BLaER1 (cell line): ENCODE data around the gene SETD3.

Source experiments
- H3K27ac ChIP-seq: shearing (Covaris generic); formaldehyde crosslinking; 2 replicates; pipeline ENCODE4 v1.8.1; 2022
- H3K27me3 ChIP-seq: shearing (Covaris generic); formaldehyde crosslinking; 2 replicates; pipeline ENCODE4 v1.8.1; 2022
- H3K36me3 ChIP-seq: shearing (Covaris generic); formaldehyde crosslinking; 2 replicates; pipeline ENCODE4 v1.8.1; 2022
- H3K4me1 ChIP-seq: shearing (Covaris generic); formaldehyde crosslinking; 2 replicates; pipeline ENCODE4 v1.8.1; 2022
- H3K4me2 ChIP-seq: shearing (Covaris generic); formaldehyde crosslinking; 2 replicates; pipeline ENCODE4 v1.8.1; 2022
- H3K4me3 ChIP-seq: shearing (Covaris generic); formaldehyde crosslinking; 2 replicates; pipeline ENCODE4 v1.8.1; 2022
- H3K9ac ChIP-seq: shearing (Covaris generic); formaldehyde crosslinking; 2 replicates; pipeline ENCODE4 v1.8.1; 2022
- H3K9me3 ChIP-seq: shearing (Covaris generic); formaldehyde crosslinking; 2 replicates; pipeline ENCODE4 v1.8.1; 2022
- H4K20me1 ChIP-seq: shearing (Covaris generic); formaldehyde crosslinking; 2 replicates; pipeline ENCODE4 v1.8.1; 2022
- Cebpa-rat ChIP-seq: shearing (Covaris generic); IDR thresholded peaks from 2 replicates; pipeline ENCODE4 v1.8.1; 2022

Gene SETD3

GRCh38 chr14:99402950-99403349 lies 77.7 kb downstream of the SETD3 start:
- Histone ChIP-seq H3K36me3 (peaks cover 83% of the 10 kb centered on the region), H3K27me3 (no peaks in the 10 kb centered on the region), H3K9me3 (no peaks in the 10 kb centered on the region), H3K4me3 (no peak overlapping the region), H4K20me1 (0 out of 2 replicates have a peak, but pooled peaks cover 7% of the 10 kb centered on the region), H3K27ac (no peak overlapping the region), H3K9ac (no peak overlapping the region), H3K4me1 (peaks cover 21% of the 10 kb centered on the region), H3K4me2 (no peak overlapping the region)
- TF ChIP-seq Cebpa-rat, result no peak

GRCh38 chr14:99402285-99402648 lies 78.4 kb downstream of the SETD3 start:
- Histone ChIP-seq H3K4me2 (peak overlapping the region; percentile 71), H4K20me1 (0 out of 2 replicates have a peak, but pooled peaks cover 1% of the 10 kb centered on the region), H3K36me3 (peaks cover 83% of the 10 kb centered on the region), H3K9ac (peak overlapping the region; percentile 46; the same call in 1 of the 2 replicates), H3K4me1 (peaks cover 21% of the 10 kb centered on the region), H3K27me3 (no peaks in the 10 kb centered on the region), H3K27ac (peak overlapping the region; percentile 50; the same call in 1 of the 2 replicates), H3K4me3 (no peak overlapping the region), H3K9me3 (no peaks in the 10 kb centered on the region)
- no peak for TF ChIP-seq Cebpa-rat

- Histone ChIP-seq H3K9ac (peak overlapping the region; percentile 46; the same call in 1 of the 2 replicates), H4K20me1 (no peaks in the 10 kb centered on the region), H3K9me3 (no peaks in the 10 kb centered on the region), H3K36me3 (peaks cover 84% of the 10 kb centered on the region), H3K4me1 (peaks cover 21% of the 10 kb centered on the region), H3K4me2 (peak overlapping the region; percentile 71), H3K27ac (peak overlapping the region; percentile 50), H3K4me3 (no peak overlapping the region), H3K27me3 (no peaks in the 10 kb centered on the region)
- TF ChIP-seq Cebpa-rat, result no peak
Measured at GRCh38 chr14:99401621-99402284, 78.9 kb downstream of the SETD3 start.

- peaks cover 21% of the 10 kb centered on the region for H3K4me1 ChIP-seq
- no peaks in the 10 kb centered on the region for H4K20me1 ChIP-seq
- H3K9me3 ChIP-seq, result no peaks in the 10 kb centered on the region
- no peak overlapping the region for H3K4me3 ChIP-seq
- no peak for TF ChIP-seq Cebpa-rat
- H3K9ac ChIP-seq, result no peak overlapping the region
- H3K27me3 ChIP-seq, result no peaks in the 10 kb centered on the region
- H3K4me2 ChIP-seq, result no peak overlapping the region
- H3K27ac ChIP-seq, result no peak overlapping the region
- H3K36me3 ChIP-seq, result peaks cover 84% of the 10 kb centered on the region
Measured at GRCh38 chr14:99401211-99401610, 79.4 kb downstream of the SETD3 start.

GRCh38 chr14:99397698-99398097 lies 83.0 kb downstream of the SETD3 start:
- Histone ChIP-seq H3K4me1 (peaks cover 20% of the 10 kb centered on the region), H3K4me3 (no peak overlapping the region), H3K4me2 (no peak overlapping the region), H3K9me3 (no peaks in the 10 kb centered on the region), H3K36me3 (peaks cover 78% of the 10 kb centered on the region), H3K27ac (no peak overlapping the region), H4K20me1 (peaks cover 9% of the 10 kb centered on the region; the same call in 1 of the 2 replicates), H3K27me3 (no peaks in the 10 kb centered on the region), H3K9ac (no peak overlapping the region)
- no peak for TF ChIP-seq Cebpa-rat

GRCh38 chr14:99395909-99396530 lies 84.6 kb downstream of the SETD3 start:
- H3K4me2 ChIP-seq, result no peak overlapping the region
- H3K27me3 ChIP-seq, result no peaks in the 10 kb centered on the region
- H3K9me3 ChIP-seq, result no peaks in the 10 kb centered on the region
- H3K4me1 ChIP-seq, result peaks cover 3% of the 10 kb centered on the region
- H3K9ac ChIP-seq, result no peak overlapping the region
- no peak overlapping the region for H3K4me3 ChIP-seq
- peaks cover 72% of the 10 kb centered on the region for H3K36me3 ChIP-seq
- TF ChIP-seq Cebpa-rat, result no peak
- no peak overlapping the region for H3K27ac ChIP-seq
- H4K20me1 ChIP-seq, result peaks cover 9% of the 10 kb centered on the region; the same call in 1 of the 2 replicates

- Histone ChIP-seq H3K9me3 (no peaks in the 10 kb centered on the region), H3K9ac (no peak overlapping the region), H3K36me3 (peaks cover 59% of the 10 kb centered on the region), H3K4me2 (no peak overlapping the region), H3K4me1 (no peaks in the 10 kb centered on the region), H3K27me3 (no peaks in the 10 kb centered on the region), H3K4me3 (no peak overlapping the region), H3K27ac (no peak overlapping the region), H4K20me1 (peaks cover 9% of the 10 kb centered on the region; the same call in 1 of the 2 replicates)
- TF ChIP-seq Cebpa-rat, result no peak
Measured at GRCh38 chr14:99394602-99395156, 86.0 kb downstream of the SETD3 start.

- Histone ChIP-seq H3K27ac (no peak overlapping the region), H3K36me3 (peaks cover 44% of the 10 kb centered on the region), H3K4me3 (no peak overlapping the region), H3K27me3 (no peaks in the 10 kb centered on the region), H3K4me2 (no peak overlapping the region), H3K9me3 (no peaks in the 10 kb centered on the region), H3K9ac (no peak overlapping the region), H4K20me1 (peaks cover 9% of the 10 kb centered on the region; the same call in 1 of the 2 replicates), H3K4me1 (0 out of 2 replicates have a peak, but pooled peaks cover 6% of the 10 kb centered on the region)
- TF ChIP-seq Cebpa-rat, result no peak
Measured at GRCh38 chr14:99393059-99393655, 87.5 kb downstream of the SETD3 start.

GRCh38 chr14:99391671-99392070 lies 89.0 kb downstream of the SETD3 start:
- no peak overlapping the region for H3K4me3 ChIP-seq
- no peak for TF ChIP-seq Cebpa-rat
- H3K4me1 ChIP-seq, result 0 out of 2 replicates have a peak, but pooled peaks cover 6% of the 10 kb centered on the region
- no peaks in the 10 kb centered on the region for H3K9me3 ChIP-seq
- no peaks in the 10 kb centered on the region for H3K27me3 ChIP-seq
- no peak overlapping the region for H3K4me2 ChIP-seq
- H4K20me1 ChIP-seq, result peaks cover 9% of the 10 kb centered on the region; the same call in 1 of the 2 replicates
- no peak overlapping the region for H3K27ac ChIP-seq
- peaks cover 30% of the 10 kb centered on the region for H3K36me3 ChIP-seq
- H3K9ac ChIP-seq, result no peak overlapping the region
